IMR-90 (cell line): Measurements from ENCODE around the gene FMN2. TPM values are rescaled to one million over a fixed set of nuclear protein-coding genes. Genes with fewer than 3 reads are reported as not detected.

Experiments used
- ATAC-seq: fragments of 200-7000 bp; cut with Tn5 transposase; 2 replicates; pipeline ENCODE4 v1.9.1; 2020; ENCODE audit warnings: low read depth, mild to moderate bottlenecking, moderate library complexity
- BruUV-seq: library from RNA; stranded (reverse); fragments of 400-500 nt; replicated peaks from 2 replicates; lab custom pipeline; 2021; lab: Mats Ljungman, UMichigan
- CTCF ChIA-PET: fragments of 300-600 bp; formaldehyde crosslinking; extraction: SDS; loops from one replicate; lab custom pipeline; 2021; ENCODE audit warnings: antibody characterized with exemption; lab: Yijun Ruan, JAX
- POLR2A ChIA-PET: fragments of 300-600 bp; sonication (Branson Sonifier 250); formaldehyde crosslinking; loops from one replicate; lab custom pipeline; 2022; ENCODE audit warnings: antibody characterized with exemption; ENCODE audit not compliant: unreplicated experiment; lab: Charles Lee
- DNase-seq: peaks from one replicate; pipeline ENCODE4 v3.0.0; 2013
- H2AFZ ChIP-seq: replicated peaks from 2 replicates; pipeline ENCODE3; 2013; ENCODE audit warnings: low read length, mild to moderate bottlenecking; ENCODE audit not compliant: poor library complexity
- H2AK5ac ChIP-seq: 2 replicates; pipeline ENCODE4 v1.6.1; 2013; ENCODE audit warnings: low read depth, low read length, inconsistent platforms
- H2AK9ac ChIP-seq: replicated peaks from 2 replicates; pipeline ENCODE3; 2013; ENCODE audit warnings: mild to moderate bottlenecking, low read depth, low read length, moderate library complexity; ENCODE audit not compliant: poor library complexity
- H2BK120ac ChIP-seq: 2 replicates; pipeline ENCODE4 v1.6.1; 2013; ENCODE audit warnings: low read depth, low read length, inconsistent platforms
- H2BK15ac ChIP-seq: 3 replicates; pipeline ENCODE4 v1.6.1; 2013; ENCODE audit warnings: low read depth, low read length, inconsistent platforms
- H2BK20ac ChIP-seq: 2 replicates; pipeline ENCODE4 v1.6.1; 2013; ENCODE audit warnings: low read depth, mild to moderate bottlenecking, inconsistent platforms, low read length, moderate library complexity
- H2BK5ac ChIP-seq: 2 replicates; pipeline ENCODE4 v1.6.1; 2013; ENCODE audit warnings: mild to moderate bottlenecking, low read depth, low read length, inconsistent platforms; ENCODE audit not compliant: poor library complexity, severe bottlenecking
- H3K14ac ChIP-seq: replicated peaks from 2 replicates; pipeline ENCODE4 v1.6.1; 2013; ENCODE audit warnings: low read depth, low read length, inconsistent platforms
- H3K18ac ChIP-seq: 2 replicates; pipeline ENCODE4 v1.6.1; 2013; ENCODE audit warnings: low read depth, low read length, control low read depth
- H3K23ac ChIP-seq: 2 replicates; pipeline ENCODE4 v1.6.1; 2013; ENCODE audit warnings: low read depth, low read length, inconsistent platforms
- H3K27ac ChIP-seq: 2 replicates; pipeline ENCODE4 v1.5.1; 2013; ENCODE audit warnings: mild to moderate bottlenecking, control low read depth, low read length; ENCODE audit not compliant: insufficient read depth
- H3K27me3 ChIP-seq: 2 replicates; pipeline ENCODE4 v1.6.1; 2013; ENCODE audit warnings: low read length; ENCODE audit not compliant: control insufficient read depth, insufficient read depth
- H3K36me3 ChIP-seq: 2 replicates; pipeline ENCODE4 v1.6.1; 2013; ENCODE audit warnings: low read length, mixed read lengths; ENCODE audit not compliant: control insufficient read depth, insufficient read depth
- H3K4ac ChIP-seq: 2 replicates; pipeline ENCODE4 v1.6.1; 2013; ENCODE audit warnings: low read depth, low read length, inconsistent platforms
- H3K4me1 ChIP-seq: 2 replicates; pipeline ENCODE4 v1.6.1; 2013; ENCODE audit warnings: low read length, mixed read lengths; ENCODE audit not compliant: control insufficient read depth, insufficient read depth
- H3K4me2 ChIP-seq: 2 replicates; pipeline ENCODE4 v1.6.1; 2013; ENCODE audit warnings: low read depth, mild to moderate bottlenecking, control low read depth, low read length, moderate library complexity
- H3K4me3 ChIP-seq: 2 replicates; pipeline ENCODE4 v1.5.1; 2013; ENCODE audit warnings: low read depth, mild to moderate bottlenecking, control low read depth, low read length, moderate library complexity; ENCODE audit not compliant: insufficient read depth
- H3K56ac ChIP-seq: 2 replicates; pipeline ENCODE4 v1.6.1; 2013; ENCODE audit warnings: low read length, inconsistent platforms; ENCODE audit not compliant: insufficient read depth; ENCODE audit errors: extremely low read depth
- H3K79me1 ChIP-seq, 2 experiments: 2 replicates each; pipeline ENCODE4 v1.6.1; 2013; ENCODE audit warnings: low read length in 2 of 2, inconsistent platforms in 1 of 2, low read depth in 1 of 2
- H3K9ac ChIP-seq: 2 replicates; pipeline ENCODE4 v1.6.1; 2013; ENCODE audit warnings: low read depth, low read length, control low read depth
- H3K9me1 ChIP-seq: 2 replicates; pipeline ENCODE4 v1.6.1; 2013; ENCODE audit warnings: low read length, inconsistent platforms; ENCODE audit not compliant: insufficient read depth
- H3K9me3 ChIP-seq: 2 replicates; pipeline ENCODE4 v1.6.1; 2013; ENCODE audit warnings: low read length; ENCODE audit not compliant: control insufficient read depth, insufficient read depth
- H4K20me1 ChIP-seq: 2 replicates; pipeline ENCODE4 v1.6.1; 2013; ENCODE audit warnings: low read length, inconsistent platforms; ENCODE audit not compliant: insufficient read depth
- H4K5ac ChIP-seq: 2 replicates; pipeline ENCODE4 v1.6.1; 2013; ENCODE audit warnings: mild to moderate bottlenecking, low read depth, low read length, control low read depth
- H4K8ac ChIP-seq, 2 experiments: 2 replicates each; pipeline ENCODE4 v1.6.1; 2013; ENCODE audit warnings: low read depth in 2 of 2, low read length in 2 of 2, control low read depth in 1 of 2, inconsistent platforms in 1 of 2
- H4K91ac ChIP-seq: 2 replicates; pipeline ENCODE4 v1.6.1; 2013; ENCODE audit warnings: low read depth, low read length, inconsistent platforms; ENCODE audit not compliant: insufficient read depth
- BHLHE40 ChIP-seq: fragments of 150-350 bp; IDR thresholded peaks from 2 replicates; pipeline ENCODE4 v1.6.1; 2016; ENCODE audit warnings: mild to moderate bottlenecking, low read depth, low read length
- CEBPB ChIP-seq: IDR thresholded peaks from 2 replicates; pipeline ENCODE4 v1.6.1; 2012; ENCODE audit warnings: low read depth, low read length, improper control_type of control experiment
- CHD1 ChIP-seq: IDR thresholded peaks from 2 replicates; pipeline ENCODE4 v1.6.1; 2012; ENCODE audit warnings: low read depth, low read length, improper control_type of control experiment
- WGBS, 2 experiments: methylation state at CpG; one replicate each; pipeline versions ENCODE4 v1.1.5 to v1.1.7; 2013; ENCODE audit warnings: missing lambda C conversion rate in 2 of 2; ENCODE audit not compliant: insufficient read length in 1 of 2; ENCODE audit errors: extremely low coverage in 2 of 2; 5-methylcytosine and 5-hydroxymethylcytosine counted together
- dilution Hi-C: fragments of 300-500 bp; cut with HindIII; formaldehyde crosslinking; loops from one replicate; pipeline ENCODE4 v1.14.3; 2018; ENCODE audit warnings: low sequenced_read_pairs; ENCODE audit not compliant: unreplicated experiment
- in situ Hi-C: fragments of 300-500 bp; cut with MboI; formaldehyde crosslinking; loops from 3 replicates; pipeline ENCODE4 v1.14.3; 2019; ENCODE audit warnings: low sequenced_read_pairs, inconsistent platforms, mixed read lengths
- intact Hi-C: fragments of 100-400 bp; cut with micrococcal nuclease; formaldehyde crosslinking; loops from 2 replicates; pipeline ENCODE4 v1.10.0; 2022
- polyA plus RNA-seq, 3 experiments: library from polyadenylated mRNA; depleted of rRNA; stranded (reverse); fragments of >200 nt; gene quantifications; 2 replicates each; pipeline ENCODE4 v1.2.3, GENCODE V29; 2012; ENCODE audit warnings: low replicate concordance in 1 of 3
- total RNA-seq: library from RNA; depleted of rRNA; stranded (reverse); fragments of >200 nt; gene quantifications from 2 replicates; pipeline ENCODE4 v1.2.3, GENCODE V29; 2012

The FMN2 gene
- total and polyA plus RNA-seq, 2 of the 4 experiments (the other 2 are of a cell fraction) = 29.0 to 35.8 TPM

GRCh38 chr1:240349695-240350094, 258.0 kb downstream of the FMN2 start:
- H2BK120ac ChIP-seq = peak overlapping the region; percentile 95
- no peaks in the 10 kb centered on the region for H3K9me3 ChIP-seq
- ChIA-PET CTCF (no interaction called here), POLR2A (no interaction called here)
- H4K20me1 ChIP-seq = no peaks in the 10 kb centered on the region
- peak overlapping the region; percentile 89 for H4K5ac ChIP-seq
- H3K4me1 ChIP-seq = peaks cover 19% of the 10 kb centered on the region
- peak overlapping the region; percentile 97; the same call in 1 of the 2 replicates for H3K18ac ChIP-seq
- no peak overlapping the region for H3K4me3 ChIP-seq
- H3K9me1 ChIP-seq = peaks cover 9% of the 10 kb centered on the region
- WGBS, 2 experiments = no CpG with 5 or more reads among the region's 2 CpGs
- peak overlapping the region; percentile 95 for H2AK5ac ChIP-seq
- H4K91ac ChIP-seq = peak overlapping the region; percentile 94
- peak overlapping the region; percentile 95 for H2BK20ac ChIP-seq
- H3K36me3 ChIP-seq = peaks cover 2% of the 10 kb centered on the region; the same call in 1 of the 2 replicates
- H2BK5ac ChIP-seq = peak overlapping the region; percentile 99
- no peak overlapping the region for H2AFZ ChIP-seq
- H3K56ac ChIP-seq = peak overlapping the region; percentile 77; the same call in 1 of the 2 replicates
- TF ChIP-seq CHD1 = no peak
- TF ChIP-seq CEBPB = peak; percentile 42
- no peak for TF ChIP-seq BHLHE40
- ATAC-seq (no peak), DNase-seq (no peak)
- H3K4ac ChIP-seq = peak overlapping the region; percentile 95
- no peak overlapping the region for H2AK9ac ChIP-seq
- H3K23ac ChIP-seq = peak overlapping the region; percentile 84
- no peaks in the 10 kb centered on the region for H3K27me3 ChIP-seq
- no TSS peak for BruUV-seq
- H3K14ac ChIP-seq = peak overlapping the region; percentile 97
- peak overlapping the region; percentile 90; the same call in 1 of the 2 replicates for H3K27ac ChIP-seq
- intact Hi-C loops (loop anchor here (5.0 kb wide), 3 partner anchors 37 to 157 kb away; no protein-coding TSS in a partner anchor), dilution Hi-C loops (no loop called here), in situ Hi-C loops (no loop called here)
- H3K79me1 ChIP-seq = peaks cover 29 to 53% of the 10 kb centered on the region in 2 experiments; a peak in 3 of 4 replicates
- H4K8ac ChIP-seq = peak overlapping the region; percentile 83 to 90; a peak in 3 of 4 replicates
- no peak overlapping the region for H3K4me2 ChIP-seq
- H3K9ac ChIP-seq = no peak overlapping the region
- H2BK15ac ChIP-seq = peak overlapping the region; percentile 78; the same call in 2 of the 3 replicates
